B cell (primary cell): Measurements from ENCODE around the gene MYH11. TPM values are rescaled to one million over a fixed set of nuclear protein-coding genes. Genes with fewer than 3 reads are reported as not detected.

Source experiments
- ATAC-seq: fragments of 200-7000 bp; cut with Tn5 transposase; one replicate; pipeline ENCODE4 v1.10.0; 2021; ENCODE audit warnings: low read depth, mild to moderate bottlenecking, moderate number of reproducible peaks, moderate library complexity
- CTCF ChIA-PET: fragments of 350-600 bp; sonication (Branson Sonifier 250); formaldehyde crosslinking; loops from one replicate; lab custom pipeline; 2021; ENCODE audit warnings: antibody characterized with exemption, inconsistent platforms; lab: Charles Lee
- POLR2A ChIA-PET: fragments of 350-600 bp; sonication (Branson Sonifier 250); formaldehyde crosslinking; loops from one replicate; lab custom pipeline; 2021; ENCODE audit warnings: antibody characterized with exemption; lab: Charles Lee
- DNase-seq: peaks from one replicate; pipeline ENCODE4 v3.0.0; 2013
- H2AFZ ChIP-seq: 2 replicates; pipeline ENCODE4 v1.6.1; 2012; ENCODE audit warnings: mild to moderate bottlenecking, low read depth, low read length; ENCODE audit not compliant: insufficient read depth, poor library complexity, severe bottlenecking
- H3K27ac ChIP-seq, 2 donors: 1 replicate in 1 of 2; 2 replicates in 1 of 2; pipeline ENCODE4 v1.5.1; 2012 to 2013; ENCODE audit warnings: low read length in 2 of 2, mild to moderate bottlenecking in 2 of 2, moderate library complexity in 1 of 2
- H3K27me3 ChIP-seq, 4 experiments: fragments of 200-600 bp in 1 of 4; sonication (generic) in 1 of 4; replicated peaks in 1 of 4; 1 replicate in 2 of 4; 2 replicates in 2 of 4; pipeline versions ENCODE4 v1.6.1 to v1.7.0; 2013 to 2016; ENCODE audit warnings: low read length in 3 of 4, mild to moderate bottlenecking in 2 of 4, mixed read lengths in 1 of 4, moderate library complexity in 1 of 4; ENCODE audit not compliant: insufficient read depth in 4 of 4, control insufficient read depth in 3 of 4; ENCODE audit errors: control extremely low read depth in 1 of 4
- H3K36me3 ChIP-seq, 2 experiments: replicated peaks in 1 of 2; 1 replicate in 1 of 2; 2 replicates in 1 of 2; pipeline versions ENCODE4 v1.6.1 to v1.7.1; 2013; ENCODE audit warnings: low read length in 1 of 2; ENCODE audit not compliant: insufficient read depth in 2 of 2, control insufficient read depth in 1 of 2; ENCODE audit errors: control extremely low read depth in 1 of 2, extremely low read depth in 1 of 2
- H3K4me1 ChIP-seq, 2 donors: fragments of 200-600 bp in 1 of 2; sonication (generic) in 1 of 2; 1 replicate in 1 of 2; 2 replicates in 1 of 2; pipeline versions ENCODE4 v1.5.1 to v1.6.1; 2013 to 2017; ENCODE audit warnings: low read length in 2 of 2; ENCODE audit not compliant: control insufficient read depth in 2 of 2, insufficient read depth in 2 of 2
- H3K4me2 ChIP-seq: replicated peaks from 2 replicates; pipeline ENCODE3; 2012; ENCODE audit warnings: mild to moderate bottlenecking, low read depth, low read length; ENCODE audit not compliant: poor library complexity, severe bottlenecking
- H3K4me3 ChIP-seq, 5 experiments: fragments of 200-600 bp in 1 of 5; sonication (generic) in 1 of 5; 1 replicate in 3 of 5; 2 replicates in 2 of 5; pipeline versions ENCODE4 v1.5.1 to v1.7.0; 2011 to 2016; ENCODE audit warnings: low read length in 4 of 5, mild to moderate bottlenecking in 4 of 5, low read depth in 2 of 5, control low read depth in 1 of 5, moderate library complexity in 1 of 5; ENCODE audit not compliant: insufficient read depth in 1 of 5; ENCODE audit errors: control extremely low read depth in 1 of 5, extremely low read depth in 1 of 5
- H3K79me2 ChIP-seq: fragments of 200-600 bp; sonication (generic); one replicate; pipeline ENCODE4 v1.6.0; 2016; ENCODE audit warnings: low read length; ENCODE audit not compliant: control insufficient read depth, insufficient read depth
- H3K9ac ChIP-seq: fragments of 200-600 bp; sonication (generic); 2 replicates; pipeline ENCODE4 v1.6.1; 2017; ENCODE audit warnings: mild to moderate bottlenecking, low read length, moderate library complexity
- H3K9me3 ChIP-seq, 3 donors: one replicate each; pipeline versions ENCODE4 v1.6.1 to v1.7.1; 2013; ENCODE audit warnings: low read length in 2 of 3; ENCODE audit not compliant: control insufficient read depth in 2 of 3, insufficient read depth in 1 of 3; ENCODE audit errors: control extremely low read depth in 1 of 3
- H4K20me1 ChIP-seq: 2 replicates; pipeline ENCODE4 v1.6.0; 2012; ENCODE audit warnings: mild to moderate bottlenecking, low read length; ENCODE audit not compliant: insufficient read depth, control insufficient read depth, poor library complexity, severe bottlenecking
- H3K27ac Mint-ChIP-seq: one replicate; pipeline ENCODE4 v1.8.0; 2021; ENCODE audit warnings: mixed read lengths
- H3K27me3 Mint-ChIP-seq: one replicate; pipeline ENCODE4 v1.8.0; 2021; ENCODE audit warnings: mixed read lengths
- H3K4me1 Mint-ChIP-seq: one replicate; pipeline ENCODE4 v1.8.0; 2021; ENCODE audit warnings: mixed read lengths
- H3K4me3 Mint-ChIP-seq: one replicate; pipeline ENCODE4 v1.8.0; 2021; ENCODE audit warnings: mixed read lengths
- H3K9me3 Mint-ChIP-seq: one replicate; pipeline ENCODE4 v1.8.0; 2022; ENCODE audit warnings: mixed read lengths; ENCODE audit not compliant: insufficient read depth
- EZH2 ChIP-seq: IDR thresholded peaks from 2 replicates; pipeline ENCODE4 v1.6.1; 2012; ENCODE audit warnings: borderline replicate concordance, low read depth, mild to moderate bottlenecking, moderate library complexity, low read length; ENCODE audit not compliant: insufficient read depth, poor library complexity, severe bottlenecking
- WGBS: methylation state at CpG from one replicate; pipeline ENCODE4 v1.1.5; 2013; ENCODE audit warnings: missing lambda C conversion rate; ENCODE audit not compliant: insufficient coverage; 5-methylcytosine and 5-hydroxymethylcytosine counted together
- intact Hi-C: fragments of 100-400 bp; cut with micrococcal nuclease; formaldehyde crosslinking; loops from one replicate; pipeline ENCODE4 v1.10.0; 2022
- polyA plus RNA-seq: library from polyadenylated mRNA; depleted of rRNA; stranded (reverse); fragments of >200 nt; gene quantifications from 2 replicates; pipeline ENCODE4 v1.2.3, GENCODE V29; 2012
- total RNA-seq, 2 donors: library from RNA; stranded (reverse); fragments of 120-200 nt in 1 of 2; gene quantifications; 1 replicate in 1 of 2; 2 replicates in 1 of 2; pipeline versions ENCODE4 v1.2.3 to v1.2.4, GENCODE V29; 2013 to 2022
- TF ChIP-seq, protein P1 (sequence below): fragments of 200-600 bp; IDR thresholded peaks from one replicate; pipeline ENCODE4 v1.8.0; 2022; ENCODE audit warnings: antibody characterized with exemption, mild to moderate bottlenecking

MYH11 gene
- total and polyA plus RNA-seq, 2 donors (not counting 1 experiment from before 2014, with no cell fraction given), result 0.05 to 0.16 TPM

GRCh38 chr16:15739950-15740349, 116.9 kb downstream of the MYH11 start:
- Histone ChIP-seq H3K79me2 (no peaks in the 10 kb centered on the region), H2AFZ (no peak overlapping the region), H3K36me3 (peaks cover 0 to 33% of the 10 kb centered on the region in 2 experiments), H3K4me3 (no peak overlapping the region), H3K27me3 (no peaks in the 10 kb centered on the region), H3K4me2 (no peak overlapping the region), H4K20me1 (no peaks in the 10 kb centered on the region), H3K27ac (no peak overlapping the region), H3K9me3 (peaks cover 0 to 13% (median 0%) of the 10 kb centered on the region in 3 donors), H3K9ac (no peak overlapping the region), H3K4me1 (no peaks in the 10 kb centered on the region)
- CTCF ChIA-PET, result no interaction called here
- H3K4me3 Mint-ChIP-seq, result no peak overlapping the region
- H3K27ac Mint-ChIP-seq, result no peak overlapping the region
- intact Hi-C loops, result no loop called here
- H3K9me3 Mint-ChIP-seq, result no peaks in the 10 kb centered on the region
- POLR2A ChIA-PET, result no interaction called here
- TF ChIP-seq EZH2, result no peak
- TF ChIP-seq, protein P1, sequence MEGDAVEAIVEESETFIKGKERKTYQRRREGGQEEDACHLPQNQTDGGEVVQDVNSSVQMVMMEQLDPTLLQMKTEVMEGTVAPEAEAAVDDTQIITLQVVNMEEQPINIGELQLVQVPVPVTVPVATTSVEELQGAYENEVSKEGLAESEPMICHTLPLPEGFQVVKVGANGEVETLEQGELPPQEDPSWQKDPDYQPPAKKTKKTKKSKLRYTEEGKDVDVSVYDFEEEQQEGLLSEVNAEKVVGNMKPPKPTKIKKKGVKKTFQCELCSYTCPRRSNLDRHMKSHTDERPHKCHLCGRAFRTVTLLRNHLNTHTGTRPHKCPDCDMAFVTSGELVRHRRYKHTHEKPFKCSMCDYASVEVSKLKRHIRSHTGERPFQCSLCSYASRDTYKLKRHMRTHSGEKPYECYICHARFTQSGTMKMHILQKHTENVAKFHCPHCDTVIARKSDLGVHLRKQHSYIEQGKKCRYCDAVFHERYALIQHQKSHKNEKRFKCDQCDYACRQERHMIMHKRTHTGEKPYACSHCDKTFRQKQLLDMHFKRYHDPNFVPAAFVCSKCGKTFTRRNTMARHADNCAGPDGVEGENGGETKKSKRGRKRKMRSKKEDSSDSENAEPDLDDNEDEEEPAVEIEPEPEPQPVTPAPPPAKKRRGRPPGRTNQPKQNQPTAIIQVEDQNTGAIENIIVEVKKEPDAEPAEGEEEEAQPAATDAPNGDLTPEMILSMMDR, result no peak
- 80% methylated on average over 5 of the region's 6 CpGs for WGBS
- no peaks in the 10 kb centered on the region for H3K27me3 Mint-ChIP-seq
- H3K4me1 Mint-ChIP-seq, result no peaks in the 10 kb centered on the region
- ATAC-seq (no peak), DNase-seq (no peak)

GRCh38 chr16:15739464-15739863, 117.4 kb downstream of the MYH11 start:
- Histone ChIP-seq H3K4me3 (no peak overlapping the region), H3K36me3 (peaks cover 0 to 34% of the 10 kb centered on the region in 2 experiments), H4K20me1 (no peaks in the 10 kb centered on the region), H2AFZ (no peak overlapping the region), H3K4me2 (no peak overlapping the region), H3K9me3 (peaks cover 0 to 13% (median 0%) of the 10 kb centered on the region in 3 donors), H3K27ac (no peak overlapping the region), H3K4me1 (no peaks in the 10 kb centered on the region), H3K9ac (no peak overlapping the region), H3K79me2 (no peaks in the 10 kb centered on the region), H3K27me3 (no peaks in the 10 kb centered on the region)
- intact Hi-C loops, result no loop called here
- no peaks in the 10 kb centered on the region for H3K27me3 Mint-ChIP-seq
- H3K4me1 Mint-ChIP-seq, result no peaks in the 10 kb centered on the region
- TF ChIP-seq, protein P1, result no peak
- TF ChIP-seq EZH2, result no peak
- no peaks in the 10 kb centered on the region for H3K9me3 Mint-ChIP-seq
- H3K4me3 Mint-ChIP-seq, result no peak overlapping the region
- H3K27ac Mint-ChIP-seq, result no peak overlapping the region
- DNase-seq (no peak), ATAC-seq (no peak)
- POLR2A ChIA-PET, result no interaction called here
- 100% methylated on average over 1 of the region's 2 CpGs for WGBS
- CTCF ChIA-PET, result no interaction called here
